ENCODE results near the gene BRMS1.
"Not testable (repeated sequence)": the region's sequence is repeated elsewhere in the genome, so short reads cannot be mapped to it uniquely, and the experiment has no call there.

BRMS1 gene, protein sequence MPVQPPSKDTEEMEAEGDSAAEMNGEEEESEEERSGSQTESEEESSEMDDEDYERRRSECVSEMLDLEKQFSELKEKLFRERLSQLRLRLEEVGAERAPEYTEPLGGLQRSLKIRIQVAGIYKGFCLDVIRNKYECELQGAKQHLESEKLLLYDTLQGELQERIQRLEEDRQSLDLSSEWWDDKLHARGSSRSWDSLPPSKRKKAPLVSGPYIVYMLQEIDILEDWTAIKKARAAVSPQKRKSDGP

DNA sequence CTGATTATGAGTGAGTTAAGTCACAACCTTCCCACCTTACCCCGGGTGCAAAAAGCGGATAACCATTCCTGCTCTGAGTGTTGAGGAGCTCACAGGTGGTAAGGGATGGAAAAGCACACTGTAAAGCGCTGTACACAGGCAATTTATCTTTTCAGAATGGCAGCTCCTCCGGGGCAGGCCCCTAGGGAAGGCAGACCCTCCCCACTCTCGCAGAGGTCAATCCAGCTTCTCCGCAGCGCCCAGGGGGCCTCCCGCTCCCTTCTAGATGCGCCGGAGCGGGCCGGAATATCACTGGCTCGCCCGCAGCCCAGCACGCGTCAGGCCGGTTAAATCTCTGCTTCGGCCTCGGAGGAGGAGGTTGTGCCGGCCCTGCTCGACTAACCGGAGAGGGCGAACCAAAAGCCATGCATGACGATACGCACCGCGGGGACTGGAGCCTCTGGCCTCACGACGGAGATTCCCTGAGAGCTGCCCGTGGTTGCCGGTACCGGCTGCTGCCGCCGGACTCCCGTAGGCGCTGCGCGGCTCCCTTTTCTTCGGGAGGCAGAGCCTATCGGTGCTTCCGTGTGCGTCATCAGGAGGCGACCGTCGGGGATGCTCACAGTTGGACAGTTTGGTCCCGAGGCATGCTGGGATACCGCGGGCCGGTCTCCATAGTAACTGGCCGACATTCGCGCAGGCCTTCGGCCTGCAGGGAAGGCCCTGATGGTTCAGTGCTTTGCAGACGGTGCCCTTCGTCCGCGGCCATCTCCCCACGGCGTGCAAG is at the start of gene BRMS1:
BRMS1 (minus strand) TSS at position 555 of the 766 bp plus-strand sequence. CDS start 2,870 bp downstream, outside the sequence.
- H3K36me3 Mint-ChIP-seq = peaks cover 24 to 37% of the 10 kb centered on the region in 2 donors
- DNase-seq = peak; percentile 89
- peaks cover 30 to 50% of the 10 kb centered on the region in 2 donors for H3K4me1 Mint-ChIP-seq
- H3K9me3 Mint-ChIP-seq = peaks cover 2 to 4% of the 10 kb centered on the region in 2 donors
- peak; percentile 82 to 85 for ATAC-seq (replicated peaks)
- H3K4me3 Mint-ChIP-seq = peak within 1 kb of the TSS; percentile 94 to 97
- H3K27me3 Mint-ChIP-seq = peaks cover 5 to 7% of the 10 kb centered on the region in 2 donors
- H3K27ac Mint-ChIP-seq = peak within 1 kb of the TSS; percentile 98

DNA sequence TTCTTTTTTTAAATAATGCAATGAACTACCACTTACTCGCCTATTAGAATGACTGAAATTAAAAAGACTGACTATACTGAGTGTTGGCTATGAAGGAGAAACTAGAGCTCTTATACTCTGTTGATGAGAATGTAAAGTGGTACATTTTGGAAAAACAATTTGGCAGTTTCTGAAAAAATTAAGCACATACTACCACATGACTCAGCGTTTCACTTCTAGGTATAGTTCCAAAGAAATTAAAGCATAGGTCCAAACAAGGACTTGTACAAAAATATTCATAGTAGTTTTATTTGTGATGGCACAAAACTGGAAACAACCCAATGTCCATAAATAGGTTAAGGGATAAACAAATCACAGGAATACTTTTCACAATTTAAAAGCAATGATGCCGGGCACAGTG is 49.0 kb upstream of the BRMS1 start:
- H3K27me3 Mint-ChIP-seq = peaks cover 5 to 12% of the 10 kb centered on the region in 2 donors
- DNase-seq (no peak), ATAC-seq (replicated peaks) (no peak)
- H3K36me3 Mint-ChIP-seq = no peaks in the 10 kb centered on the region
- H3K4me1 Mint-ChIP-seq = no peaks in the 10 kb centered on the region
- no peaks in the 10 kb centered on the region for H3K9me3 Mint-ChIP-seq
- H3K4me3 Mint-ChIP-seq = no peak overlapping the region
- no peak overlapping the region for H3K27ac Mint-ChIP-seq

DNA sequence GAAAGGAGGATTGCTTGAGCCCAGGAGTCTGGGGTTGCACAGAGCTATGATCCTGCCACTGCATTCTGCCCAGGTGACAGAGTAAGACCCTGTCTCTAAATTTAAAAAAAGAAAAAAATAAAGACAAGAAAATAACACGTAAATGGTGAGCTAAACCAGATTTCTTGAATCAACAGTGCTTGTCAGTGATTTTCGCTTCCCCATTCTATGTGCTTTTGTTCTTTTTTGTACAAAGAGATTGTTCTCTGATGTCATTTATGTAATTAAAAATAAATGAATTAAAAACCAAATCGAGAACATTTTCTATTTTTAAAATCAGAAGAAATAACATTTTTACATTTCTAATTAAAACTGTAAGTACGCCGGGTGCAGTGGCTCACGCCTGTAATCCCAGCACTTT is 46.4 kb upstream of the BRMS1 start:
- Mint-ChIP-seq H3K36me3 (no peaks in the 10 kb centered on the region), H3K27ac (no peak overlapping the region), H3K27me3 (peaks cover 0 to 6% of the 10 kb centered on the region in 2 donors), H3K9me3 (no peaks in the 10 kb centered on the region), H3K4me1 (peaks cover 0 to 1% of the 10 kb centered on the region in 2 donors), H3K4me3 (no peak overlapping the region)
- DNase-seq (no peak), ATAC-seq (replicated peaks) (peak; percentile 38 to 41)

DNA sequence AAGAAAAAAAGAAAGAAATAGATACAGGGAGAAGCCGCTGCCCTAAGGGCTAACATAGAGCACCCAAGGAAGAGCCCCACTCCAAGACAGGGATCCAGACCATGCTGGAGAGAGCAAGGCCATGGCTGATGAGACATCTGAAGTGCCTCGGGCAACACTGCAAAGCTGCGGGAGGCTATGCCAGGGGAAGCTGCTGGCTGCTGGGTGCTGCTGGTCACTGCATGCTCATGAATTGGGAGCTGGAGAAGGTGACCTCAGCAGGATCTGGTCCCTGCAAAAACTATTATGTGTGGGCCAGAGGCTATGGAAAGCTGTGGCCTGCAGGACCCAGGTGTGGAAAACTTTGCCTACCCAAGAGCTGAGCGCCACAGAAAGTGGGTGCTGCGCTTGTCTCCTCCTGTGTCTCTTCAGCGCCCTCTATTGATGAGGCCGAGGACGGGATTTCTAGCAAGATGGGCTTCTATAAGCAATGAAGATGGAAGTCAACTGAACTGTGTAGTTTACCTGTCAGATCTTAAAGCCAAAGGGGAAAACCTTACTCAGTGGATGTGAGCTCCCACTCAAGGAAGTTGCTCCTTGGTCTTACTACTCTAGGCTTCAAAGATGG is 44.0 kb upstream of the BRMS1 start:
- H3K27ac Mint-ChIP-seq = no peak overlapping the region
- H3K4me1 Mint-ChIP-seq = peaks cover 4 to 7% of the 10 kb centered on the region in 2 donors
- no peaks in the 10 kb centered on the region for H3K9me3 Mint-ChIP-seq
- H3K27me3 Mint-ChIP-seq = peaks cover 0 to 5% of the 10 kb centered on the region in 2 donors
- ATAC-seq (replicated peaks) (peak; percentile 62 to 68), DNase-seq (peak; percentile 40)
- no peak overlapping the region for H3K4me3 Mint-ChIP-seq
- no peaks in the 10 kb centered on the region for H3K36me3 Mint-ChIP-seq

DNA sequence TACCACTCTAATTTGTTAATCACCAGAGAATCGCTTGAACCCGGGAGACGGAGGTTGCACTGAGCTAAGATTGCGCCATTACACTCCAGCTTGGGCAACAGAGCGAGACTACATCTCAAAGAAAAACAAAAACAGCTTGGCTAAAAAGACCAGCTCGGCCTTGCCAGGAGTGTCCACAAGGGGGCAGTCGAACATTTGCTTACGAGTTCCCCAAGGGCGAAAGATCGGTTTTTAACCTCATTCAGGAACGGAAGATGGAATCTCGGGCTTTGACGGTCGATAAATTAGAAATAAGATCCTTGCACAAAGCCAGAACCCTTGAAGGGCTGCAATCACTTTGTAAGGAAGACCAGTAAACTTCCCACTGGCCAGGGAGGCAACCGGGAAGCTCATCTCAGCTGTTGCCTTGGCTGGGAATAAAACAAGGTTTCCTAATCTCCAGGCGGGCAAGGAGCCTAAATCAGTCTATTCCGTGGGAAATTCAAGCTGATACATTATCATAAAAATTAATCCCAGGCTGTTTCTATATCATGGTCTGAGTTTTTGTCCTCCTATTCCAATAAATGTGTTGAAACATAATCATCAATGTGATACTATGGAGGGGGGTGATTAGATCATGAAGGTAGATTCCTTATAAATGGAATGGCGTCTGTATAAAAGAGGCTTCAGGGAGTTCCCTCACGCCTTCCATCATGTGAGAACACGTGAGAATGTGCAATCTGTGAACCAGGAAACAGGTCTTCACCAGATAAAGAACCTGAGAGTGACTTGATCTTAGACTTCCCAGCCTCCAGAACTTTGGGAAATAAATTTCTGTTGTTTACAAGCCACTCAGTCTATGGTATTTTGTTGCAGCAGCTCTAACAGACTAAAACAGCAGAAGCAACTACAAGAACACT is 41.5 kb upstream of the BRMS1 start:
- H3K9me3 Mint-ChIP-seq = no peaks in the 10 kb centered on the region
- H3K4me3 Mint-ChIP-seq = peak overlapping the region; percentile 23 to 55
- H3K4me1 Mint-ChIP-seq = peaks cover 4 to 7% of the 10 kb centered on the region in 2 donors
- DNase-seq = peak; percentile 58
- H3K27ac Mint-ChIP-seq = no peak overlapping the region
- H3K27me3 Mint-ChIP-seq = peaks cover 0 to 5% of the 10 kb centered on the region in 2 donors
- peak; percentile 76 to 84 for ATAC-seq (replicated peaks)
- no peaks in the 10 kb centered on the region for H3K36me3 Mint-ChIP-seq

DNA sequence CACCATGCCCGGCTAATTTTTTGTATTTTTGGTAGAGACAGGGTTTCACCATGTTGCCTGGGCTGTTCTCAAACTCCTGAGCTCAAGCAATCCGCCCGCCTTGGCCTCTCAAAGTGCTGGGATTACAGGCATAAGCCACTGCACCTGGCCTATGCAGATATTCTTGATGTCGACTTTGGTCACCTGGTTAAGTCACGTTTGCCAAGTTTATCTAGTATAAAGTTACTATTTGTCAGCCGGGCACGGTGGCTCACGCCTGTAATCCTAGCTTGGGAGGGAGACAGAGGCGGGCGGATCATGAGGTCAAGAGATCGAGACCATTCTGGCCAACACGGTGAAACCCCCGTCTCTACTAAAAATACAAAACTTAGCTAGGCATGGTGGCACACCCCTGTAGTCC is 39.4 kb upstream of the BRMS1 start:
- not testable (repeated sequence) for ATAC-seq (replicated peaks); H3K9me3 Mint-ChIP-seq; DNase-seq; H3K27me3 Mint-ChIP-seq; H3K27ac Mint-ChIP-seq; H3K4me1 Mint-ChIP-seq; H3K4me3 Mint-ChIP-seq; H3K36me3 Mint-ChIP-seq

DNA sequence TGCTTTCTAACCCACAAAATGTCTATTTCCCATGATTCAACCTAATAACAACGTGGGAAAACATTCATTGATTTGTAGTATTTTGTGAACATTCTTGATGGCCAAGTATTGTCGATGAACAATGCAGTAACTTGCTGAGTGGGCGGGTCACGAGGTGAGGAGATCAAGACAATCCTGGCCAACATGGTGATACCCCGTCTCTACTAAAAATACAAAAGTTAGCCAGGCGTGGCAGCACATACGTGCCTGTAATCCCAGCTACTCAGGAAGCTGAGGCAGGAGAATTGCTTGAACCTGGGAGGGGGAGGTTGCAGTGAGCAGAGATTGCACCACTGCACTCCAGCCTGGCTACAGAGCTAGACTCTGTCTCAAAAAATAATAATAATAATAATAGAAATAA is 35.4 kb upstream of the BRMS1 start:
- H3K9me3 Mint-ChIP-seq; H3K4me3 Mint-ChIP-seq; H3K27me3 Mint-ChIP-seq; ATAC-seq (replicated peaks); H3K4me1 Mint-ChIP-seq; H3K36me3 Mint-ChIP-seq; DNase-seq; H3K27ac Mint-ChIP-seq: not testable (repeated sequence)

DNA sequence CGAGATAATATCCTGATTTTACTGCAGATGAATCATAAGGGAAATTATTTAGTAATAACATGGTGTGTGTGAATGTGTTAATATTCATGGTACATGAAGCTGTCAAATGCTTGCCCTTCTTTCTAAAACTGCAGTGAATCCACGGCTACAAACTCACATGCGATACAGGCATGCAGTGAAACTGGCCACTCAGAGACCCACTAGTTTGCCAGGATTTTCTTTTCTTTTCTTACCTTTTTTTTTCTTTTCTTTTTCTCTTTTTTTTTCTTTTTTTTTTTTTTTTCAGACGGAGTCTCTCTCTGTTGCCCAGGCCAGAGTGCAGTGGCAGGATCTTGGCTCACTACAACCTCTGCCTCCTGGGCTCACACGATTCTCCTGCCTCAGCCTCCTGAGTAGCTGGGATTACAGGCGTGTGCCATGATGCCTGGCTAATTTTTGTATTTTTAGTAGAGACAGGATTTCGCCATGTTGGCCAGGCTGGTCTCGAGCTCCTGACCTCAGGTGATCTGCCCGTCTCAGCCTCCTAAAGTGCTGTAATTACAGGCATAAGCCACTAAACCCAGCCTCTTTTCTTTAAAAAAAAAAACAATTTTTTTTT is 28.9 kb upstream of the BRMS1 start:
- not testable (repeated sequence) for ATAC-seq (replicated peaks); H3K27ac Mint-ChIP-seq; H3K4me3 Mint-ChIP-seq; DNase-seq; H3K27me3 Mint-ChIP-seq; H3K9me3 Mint-ChIP-seq
- peaks cover 8 to 11% of the 10 kb centered on the region in 2 donors for H3K36me3 Mint-ChIP-seq
- peaks cover 10 to 21% of the 10 kb centered on the region in 2 donors for H3K4me1 Mint-ChIP-seq

DNA sequence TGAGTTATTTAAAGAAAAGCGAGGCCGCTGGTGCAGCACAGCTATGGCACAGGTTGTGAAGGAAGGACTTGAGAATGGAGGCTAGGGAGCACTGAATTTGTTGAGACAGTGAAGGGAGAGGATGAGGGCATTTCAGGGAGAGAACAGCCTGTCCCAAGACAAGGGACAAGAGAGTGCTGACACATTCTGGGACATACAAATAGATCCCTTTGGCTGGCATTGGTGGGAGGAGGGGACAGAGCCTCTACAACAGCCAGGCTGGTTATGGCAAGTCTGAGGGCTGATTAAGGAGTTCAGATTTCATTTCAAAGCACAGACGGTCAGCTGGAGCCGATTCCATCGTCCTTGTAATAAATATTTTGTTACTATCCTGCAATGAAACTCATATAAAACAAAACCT is 28.4 kb upstream of the BRMS1 start:
- Mint-ChIP-seq H3K9me3 (no peaks in the 10 kb centered on the region), H3K4me3 (no peak overlapping the region), H3K4me1 (peaks cover 11 to 27% of the 10 kb centered on the region in 2 donors), H3K27ac (no peak overlapping the region), H3K27me3 (peaks cover 0 to 5% of the 10 kb centered on the region in 2 donors), H3K36me3 (peaks cover 10 to 14% of the 10 kb centered on the region in 2 donors)
- ATAC-seq (replicated peaks) = no peak
- no peak for DNase-seq

DNA sequence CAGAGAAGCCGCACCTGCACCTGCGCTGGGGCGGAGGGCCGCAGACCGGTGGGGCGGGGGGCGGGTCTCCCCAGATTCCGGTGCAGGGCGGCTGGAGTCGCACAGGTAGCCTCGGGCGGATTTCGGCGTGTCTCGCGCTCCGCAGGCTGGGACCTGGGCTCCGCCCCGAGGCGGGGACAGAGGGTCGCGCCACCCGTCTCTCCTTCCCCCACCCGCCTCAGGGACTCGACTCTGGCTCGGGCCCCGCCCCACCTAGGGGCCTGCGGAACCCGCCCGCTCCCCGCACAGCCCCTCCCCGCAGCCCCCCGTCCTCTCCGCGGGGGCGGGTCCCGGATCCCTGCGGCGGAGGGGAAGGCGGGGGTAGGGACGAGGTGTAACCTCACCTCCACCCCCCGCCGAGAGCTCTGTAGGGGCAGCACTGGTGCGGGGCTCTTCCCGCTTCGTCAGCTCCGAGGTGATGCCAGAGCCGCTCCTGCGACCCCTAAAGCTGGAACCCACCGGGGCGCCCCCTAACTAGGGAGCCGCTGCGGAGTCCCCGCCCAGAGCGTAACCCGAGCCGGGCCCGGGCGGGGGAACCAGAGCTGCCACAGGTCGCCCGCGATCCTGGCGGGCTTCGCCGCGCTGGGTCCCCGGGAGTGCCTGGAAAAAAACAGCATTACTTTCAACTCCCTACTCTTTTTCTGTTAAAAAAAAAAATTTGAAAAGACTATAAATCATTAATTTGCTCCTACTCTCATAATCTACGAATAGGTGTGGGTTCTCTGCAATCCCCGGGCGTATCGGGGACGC is 26.9 kb upstream of the BRMS1 start, which contains the start of gene SLC29A2:
SLC29A2 (minus strand) TSS at position 134 of the 789 bp plus-strand sequence. CDS start 169 bp downstream, outside the sequence.
- Mint-ChIP-seq H3K4me3 (peak within 1 kb of the TSS; percentile 85 to 87), H3K9me3 (no peaks in the 10 kb centered on the region), H3K36me3 (peaks cover 12 to 22% of the 10 kb centered on the region in 2 donors), H3K27ac (peak within 1 kb of the TSS; percentile 92), H3K27me3 (peaks cover 0 to 3% of the 10 kb centered on the region in 2 donors), H3K4me1 (peaks cover 12 to 30% of the 10 kb centered on the region in 2 donors)
- peak; percentile 75 for DNase-seq
- peak; percentile 87 to 88 for ATAC-seq (replicated peaks)

DNA sequence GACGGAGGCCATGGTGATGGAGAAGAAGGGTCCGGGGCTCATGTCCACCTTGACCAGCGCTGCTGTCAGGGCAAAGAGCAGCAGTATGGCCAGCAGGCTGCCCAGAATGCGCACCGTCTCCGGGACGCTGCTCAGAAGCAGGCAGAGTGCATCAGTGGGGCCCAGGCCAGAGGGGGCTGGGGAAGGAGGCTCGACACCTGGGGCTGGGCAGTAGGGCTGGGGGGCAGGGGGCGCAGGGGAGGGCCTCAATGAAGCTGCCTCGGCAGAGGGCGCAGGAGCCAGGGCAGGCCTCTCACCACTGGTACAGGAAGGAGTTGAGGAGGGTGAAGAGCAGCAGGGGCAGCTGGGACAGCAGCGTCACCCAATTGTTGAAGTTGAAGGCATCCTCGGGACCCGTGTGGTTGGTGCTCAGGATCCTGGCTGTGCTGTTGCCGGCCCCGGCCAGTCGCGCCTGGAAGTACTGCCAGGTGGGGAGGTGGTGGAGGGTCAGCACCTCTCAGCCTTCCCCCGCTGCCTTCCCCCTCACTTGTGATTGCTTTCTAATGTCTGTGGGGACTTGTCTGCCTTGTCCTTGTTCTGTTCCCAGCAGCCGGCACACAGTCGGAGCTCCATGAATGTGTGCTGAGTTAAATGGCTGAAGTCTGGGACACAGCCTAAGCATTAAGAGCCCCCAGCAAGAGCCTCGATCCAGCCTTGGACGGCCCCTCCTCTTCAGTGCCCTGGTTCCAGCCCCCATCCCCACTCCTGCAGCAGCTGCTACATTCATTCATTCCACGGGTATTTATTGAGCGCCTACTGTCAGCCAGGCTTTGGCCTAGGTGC is 24.4 kb upstream of the BRMS1 start:
- Mint-ChIP-seq H3K27ac (peak overlapping the region; percentile 17), H3K27me3 (no peaks in the 10 kb centered on the region)
- no peak for ATAC-seq (replicated peaks)

DNA sequence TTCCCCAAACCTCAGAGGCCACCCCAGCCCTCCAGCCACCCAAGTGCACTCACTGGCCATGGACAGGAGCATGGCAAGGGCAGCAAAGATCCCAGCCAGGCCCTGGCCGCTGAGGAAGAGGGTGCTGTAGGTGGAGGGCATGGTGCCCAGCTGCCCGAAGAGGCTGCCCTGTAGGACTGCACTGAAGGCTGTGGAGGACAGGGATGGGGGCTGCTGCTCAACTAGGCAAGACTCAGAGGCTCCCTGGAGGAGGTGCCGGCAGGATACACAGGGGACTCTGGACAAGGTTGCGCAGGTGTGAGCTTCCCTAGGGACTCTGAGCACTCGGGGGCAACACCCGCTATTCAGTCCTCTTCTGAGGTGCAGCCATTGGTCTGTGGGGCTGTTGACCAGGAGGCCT is 23.6 kb upstream of the BRMS1 start:
- peaks cover 12 to 30% of the 10 kb centered on the region in 2 donors for H3K4me1 Mint-ChIP-seq
- H3K27me3 Mint-ChIP-seq = no peaks in the 10 kb centered on the region
- no peak for DNase-seq
- H3K27ac Mint-ChIP-seq = no peak overlapping the region
- H3K9me3 Mint-ChIP-seq = no peaks in the 10 kb centered on the region
- ATAC-seq (replicated peaks) = no peak
- no peak overlapping the region for H3K4me3 Mint-ChIP-seq
- peaks cover 25 to 36% of the 10 kb centered on the region in 2 donors for H3K36me3 Mint-ChIP-seq

More for the DNA sequence above, 24.4 kb upstream of the BRMS1 start:
- H3K4me3 Mint-ChIP-seq = no peak overlapping the region
- no peak for DNase-seq
- peaks cover 12 to 30% of the 10 kb centered on the region in 2 donors for H3K4me1 Mint-ChIP-seq
- H3K9me3 Mint-ChIP-seq = no peaks in the 10 kb centered on the region
- peaks cover 20 to 28% of the 10 kb centered on the region in 2 donors for H3K36me3 Mint-ChIP-seq
